Fibroblast of villous mesenchyme (primary cell): ENCODE results near the gene CAPN13. TPM values are rescaled to one million over a fixed set of nuclear protein-coding genes. Genes with fewer than 3 reads are reported as not detected.

Experiments
- DNase-seq: peaks from one replicate; pipeline ENCODE4 v3.0.0-alpha.2; 2010; ENCODE audit warnings: low read depth
- H3K4me3 ChIP-seq: 2 replicates; pipeline ENCODE4 v1.5.1; 2011; ENCODE audit warnings: low read depth, mild to moderate bottlenecking, low read length
- total RNA-seq: library from RNA; depleted of rRNA; stranded (reverse); fragments of >200 nt; gene quantifications from 2 replicates; pipeline ENCODE4 v1.2.3, GENCODE V29; 2012
- TF ChIP-seq, protein P1 (sequence below): IDR thresholded peaks from 2 replicates; pipeline ENCODE4 v1.5.1; 2012; ENCODE audit warnings: low read depth, mild to moderate bottlenecking, low read length; ENCODE audit not compliant: insufficient read depth

Gene CAPN13
- total RNA-seq, 1 donor: not detected

DNA sequence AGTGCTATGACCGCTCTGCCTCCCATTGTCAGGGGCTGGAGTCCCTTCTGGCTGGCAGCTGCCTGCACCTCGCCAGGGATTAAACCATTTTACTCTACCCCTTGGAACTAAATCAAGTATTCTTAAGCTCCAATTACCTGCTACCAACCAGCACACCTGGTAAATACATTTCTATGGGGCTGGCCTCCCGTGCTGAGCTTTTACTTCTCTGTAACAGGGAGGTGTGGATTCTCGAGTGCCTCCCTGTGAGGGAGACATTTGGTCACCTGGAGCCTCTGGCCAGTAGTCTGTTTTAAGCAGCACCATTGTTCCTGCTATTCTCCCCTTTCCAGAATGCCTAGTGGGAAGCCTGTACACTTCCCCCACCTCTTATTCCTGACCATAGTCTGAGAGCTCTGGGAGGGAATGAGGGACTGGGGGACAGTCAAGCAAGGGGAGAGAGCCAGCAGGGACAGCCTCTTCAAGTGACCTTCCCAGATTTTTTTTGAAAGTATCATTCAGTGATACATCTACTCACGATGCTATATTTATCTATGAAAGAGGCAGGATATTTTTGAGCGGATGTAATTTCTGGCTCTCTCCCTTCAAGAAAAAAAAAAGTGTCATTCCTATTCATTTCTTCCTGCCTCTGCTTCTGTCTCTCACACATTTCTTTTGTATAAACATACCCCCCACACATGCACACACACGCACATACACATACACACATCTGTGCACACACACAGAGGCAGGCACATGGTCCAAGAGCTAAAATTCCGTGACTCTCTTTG is 112.8 kb downstream of the CAPN13 start:
- TF ChIP-seq, protein P1, sequence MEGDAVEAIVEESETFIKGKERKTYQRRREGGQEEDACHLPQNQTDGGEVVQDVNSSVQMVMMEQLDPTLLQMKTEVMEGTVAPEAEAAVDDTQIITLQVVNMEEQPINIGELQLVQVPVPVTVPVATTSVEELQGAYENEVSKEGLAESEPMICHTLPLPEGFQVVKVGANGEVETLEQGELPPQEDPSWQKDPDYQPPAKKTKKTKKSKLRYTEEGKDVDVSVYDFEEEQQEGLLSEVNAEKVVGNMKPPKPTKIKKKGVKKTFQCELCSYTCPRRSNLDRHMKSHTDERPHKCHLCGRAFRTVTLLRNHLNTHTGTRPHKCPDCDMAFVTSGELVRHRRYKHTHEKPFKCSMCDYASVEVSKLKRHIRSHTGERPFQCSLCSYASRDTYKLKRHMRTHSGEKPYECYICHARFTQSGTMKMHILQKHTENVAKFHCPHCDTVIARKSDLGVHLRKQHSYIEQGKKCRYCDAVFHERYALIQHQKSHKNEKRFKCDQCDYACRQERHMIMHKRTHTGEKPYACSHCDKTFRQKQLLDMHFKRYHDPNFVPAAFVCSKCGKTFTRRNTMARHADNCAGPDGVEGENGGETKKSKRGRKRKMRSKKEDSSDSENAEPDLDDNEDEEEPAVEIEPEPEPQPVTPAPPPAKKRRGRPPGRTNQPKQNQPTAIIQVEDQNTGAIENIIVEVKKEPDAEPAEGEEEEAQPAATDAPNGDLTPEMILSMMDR: no peak
- no peak for DNase-seq
- no peak overlapping the region for H3K4me3 ChIP-seq

GRCh38 chr2:30693821-30694281 is 113.4 kb downstream of the CAPN13 start:
- DNase-seq: no peak
- TF ChIP-seq, protein P1: no peak
- H3K4me3 ChIP-seq: no peak overlapping the region

DNA sequence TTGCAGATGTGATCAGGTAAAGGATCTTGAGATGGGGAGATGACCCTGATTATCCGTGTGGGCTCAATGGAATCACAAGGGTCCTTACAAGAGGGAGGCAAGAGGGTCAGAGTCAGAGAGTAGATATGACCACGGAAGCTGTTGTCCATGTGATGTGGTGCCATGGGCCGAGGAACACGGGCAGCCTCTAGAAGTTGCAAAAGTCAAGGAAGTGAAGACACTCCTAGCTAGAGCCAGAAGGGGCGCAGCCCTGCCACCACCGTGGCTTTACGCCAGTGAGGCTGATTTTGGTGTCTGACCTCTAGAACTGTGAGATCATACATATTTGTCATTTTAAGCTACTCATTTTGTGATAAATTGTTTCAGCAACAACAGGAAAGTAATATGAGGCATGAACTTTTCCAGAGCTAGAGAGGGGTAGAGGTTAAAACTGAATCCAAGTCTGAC is 114.4 kb downstream of the CAPN13 start:
- TF ChIP-seq, protein P1: no peak
- DNase-seq: no peak
- H3K4me3 ChIP-seq: no peak overlapping the region

- DNase-seq: peak; percentile 17
- no peak overlapping the region for H3K4me3 ChIP-seq
- TF ChIP-seq, protein P1: peak; percentile 30
Observed at GRCh38 chr2:30691948-30692828, 115.1 kb downstream of the CAPN13 start.

DNA sequence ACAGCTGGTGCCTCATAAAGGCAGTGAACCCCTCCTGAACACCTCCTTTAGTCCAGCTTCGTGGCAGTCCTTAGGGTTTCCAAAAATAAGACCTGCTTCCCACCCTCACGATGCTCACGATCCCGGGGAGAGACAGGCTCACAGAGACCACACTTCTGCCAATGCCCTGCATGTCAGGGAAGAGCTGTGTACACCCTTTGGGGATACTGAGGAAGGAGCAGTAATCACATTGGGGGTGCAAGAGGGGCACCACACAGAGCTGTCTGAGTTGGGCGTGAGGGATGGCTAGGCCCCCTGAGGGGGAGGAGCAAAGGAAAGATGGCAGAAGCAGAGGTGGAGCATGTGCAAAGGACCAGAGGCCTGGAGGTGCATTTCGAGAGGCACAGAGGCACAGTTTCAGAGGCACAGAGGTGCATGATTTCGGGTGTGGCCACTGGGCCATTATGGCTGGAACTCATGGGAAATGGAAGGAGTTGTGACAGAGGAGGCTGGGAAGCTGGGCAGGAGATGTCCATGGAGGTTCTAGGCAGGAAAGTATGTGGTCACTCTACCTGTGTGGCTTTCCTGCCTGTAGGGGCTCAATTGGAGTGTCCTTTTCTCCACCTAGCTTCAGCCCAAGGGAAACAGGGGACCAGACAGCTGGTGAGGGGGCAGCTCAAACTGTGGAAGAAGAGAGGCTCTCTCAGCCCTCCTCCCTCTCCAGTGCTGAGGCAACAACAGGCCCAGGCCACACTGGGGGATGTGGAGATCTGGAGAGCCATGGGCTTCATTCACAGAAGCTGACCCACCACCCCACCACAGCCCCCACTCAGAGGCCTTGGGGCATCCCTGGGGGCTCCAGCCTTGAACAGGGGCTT is 115.9 kb downstream of the CAPN13 start:
- TF ChIP-seq, protein P1: no peak
- no peak overlapping the region for H3K4me3 ChIP-seq
- DNase-seq: no peak

DNA sequence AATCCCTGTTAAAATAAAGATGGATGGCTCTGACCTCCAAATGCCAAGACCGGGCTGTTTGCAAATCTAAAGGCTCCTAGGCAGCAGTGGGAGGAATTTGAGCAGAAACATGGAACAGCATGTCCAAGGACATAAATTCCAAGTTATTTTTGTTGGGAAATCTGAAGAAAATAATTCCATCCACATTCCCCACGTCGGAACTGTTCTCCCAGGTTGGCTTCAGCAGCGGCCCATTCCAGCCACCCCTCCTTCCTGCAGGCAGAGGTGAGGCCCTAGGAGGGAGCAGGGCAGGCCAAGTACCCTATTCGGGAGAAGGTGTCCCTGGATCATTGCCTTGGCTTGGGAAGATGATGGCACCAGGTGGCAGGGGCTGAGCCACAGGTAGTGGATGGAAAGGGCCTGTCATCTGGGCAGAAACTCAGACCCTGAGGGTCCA is 117.1 kb downstream of the CAPN13 start:
- TF ChIP-seq, protein P1: no peak
- no peak overlapping the region for H3K4me3 ChIP-seq
- DNase-seq: no peak
